DMS53 treated with DMSO at 0.1 percent for 48 hours (cell line): ENCODE data around the gene MS4A4A.
"Not testable (repeated sequence)": the region's sequence is repeated elsewhere in the genome, so short reads cannot be mapped to it uniquely, and the experiment has no call there.

Experiments
- DNase-seq: peaks from one replicate; lab custom pipeline; 2025; ENCODE audit not compliant: unreplicated experiment; lab: John Stamatoyannopoulos, UW

MS4A4A gene

DNA sequence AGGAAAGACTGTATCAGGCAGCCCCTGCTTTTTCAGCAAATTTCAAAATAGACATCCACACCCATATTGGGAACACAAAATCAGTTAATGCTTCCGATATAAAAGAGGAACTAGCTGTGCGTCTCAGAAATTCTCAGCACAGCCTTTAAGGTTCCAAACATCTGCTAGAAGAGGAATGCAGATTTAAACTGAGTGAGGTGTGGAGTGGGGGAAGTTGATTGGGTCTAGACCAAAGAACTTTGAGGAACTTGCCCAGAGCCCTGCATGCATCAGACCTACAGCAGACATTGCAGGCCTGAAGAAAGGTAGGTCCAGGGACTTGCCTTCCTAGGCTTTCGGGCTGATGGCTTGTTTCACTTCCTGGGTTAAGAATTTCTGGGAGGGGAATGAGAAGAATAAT, at the start of gene MS4A4A:
Gene MS4A4A, plus strand, starts transcription at position 255 of the 400 bp plus-strand sequence. Its CDS starts 10 bp downstream, at position 265.
- DNase-seq, result no peak

DNA sequence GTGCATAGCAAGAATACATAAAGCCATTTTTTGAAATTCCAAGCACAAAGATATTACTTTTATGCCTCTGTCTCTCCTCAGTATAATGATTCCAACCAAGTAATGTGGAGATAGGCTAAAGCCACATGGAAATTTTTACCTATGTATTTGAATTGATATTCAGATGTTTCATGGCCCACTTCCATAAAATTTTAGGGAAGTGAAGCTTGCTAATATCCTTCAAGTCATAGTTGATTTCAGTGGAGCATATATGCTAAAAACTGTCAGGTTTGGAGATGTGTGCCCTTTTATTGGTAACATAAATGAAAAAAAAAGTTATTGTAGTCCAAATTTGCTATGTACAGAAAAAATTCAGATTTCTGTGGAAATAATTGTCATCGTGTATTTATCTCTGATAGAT, 49.8 kb upstream of the MS4A4A start:
- no peak for DNase-seq

DNA sequence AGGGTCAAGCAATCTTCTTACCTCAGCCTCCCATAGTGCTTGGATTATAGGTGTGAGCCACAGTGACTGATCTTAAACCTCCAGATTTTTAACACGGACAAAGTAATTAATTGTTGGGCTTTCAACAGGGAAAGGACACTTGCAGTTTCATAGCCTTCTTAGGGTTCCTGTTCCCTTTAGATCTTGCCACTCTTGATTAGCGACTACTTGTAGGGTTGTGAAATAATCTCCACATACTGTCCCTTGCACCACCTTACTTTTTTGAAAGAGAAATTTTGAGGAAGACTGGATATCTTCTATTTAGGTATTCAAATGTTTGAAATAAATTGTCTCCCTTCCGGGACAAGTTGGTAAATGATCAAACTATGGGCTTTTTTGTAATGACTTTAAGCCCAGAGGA, 45.1 kb upstream of the MS4A4A start:
- no peak for DNase-seq

DNA sequence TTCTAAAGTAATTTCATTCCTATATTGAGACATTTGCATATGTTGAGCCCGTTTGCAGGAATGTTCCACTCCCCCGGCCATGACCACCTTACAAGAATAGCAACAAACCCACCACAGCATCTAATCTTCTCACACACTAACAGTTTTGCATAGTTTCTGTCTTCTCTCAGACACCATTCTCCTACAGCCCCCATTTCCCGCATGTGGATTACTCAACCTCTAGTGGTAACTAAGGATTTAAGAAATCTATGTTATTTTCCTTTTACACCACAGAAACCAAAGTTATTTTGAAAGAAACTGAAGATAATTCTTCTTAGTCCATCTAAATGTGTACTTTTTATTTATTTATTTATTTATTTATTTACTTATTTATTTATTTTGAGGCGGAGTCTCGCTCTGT, 39.8 kb upstream of the MS4A4A start:
- no peak for DNase-seq

DNA sequence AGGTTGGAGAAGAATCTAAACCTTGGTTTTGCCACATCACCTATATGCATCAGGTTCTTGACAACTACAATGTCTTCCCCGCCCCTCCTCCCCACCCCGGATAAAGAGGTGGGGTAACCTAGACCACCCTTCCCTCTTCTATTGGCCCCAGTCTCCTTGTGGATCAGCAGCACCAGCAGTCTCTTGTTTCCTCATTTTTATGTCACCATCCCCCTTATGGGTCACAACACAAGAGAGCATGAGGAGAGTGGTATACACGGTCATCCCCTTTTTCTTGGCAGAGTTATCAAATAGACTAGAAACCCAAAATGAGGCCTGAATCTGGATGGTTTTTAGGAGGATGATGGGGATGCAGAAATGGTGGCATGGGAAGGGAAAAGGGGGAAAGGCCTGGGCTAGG, 38.7 kb upstream of the MS4A4A start:
- DNase-seq, result no peak

DNA sequence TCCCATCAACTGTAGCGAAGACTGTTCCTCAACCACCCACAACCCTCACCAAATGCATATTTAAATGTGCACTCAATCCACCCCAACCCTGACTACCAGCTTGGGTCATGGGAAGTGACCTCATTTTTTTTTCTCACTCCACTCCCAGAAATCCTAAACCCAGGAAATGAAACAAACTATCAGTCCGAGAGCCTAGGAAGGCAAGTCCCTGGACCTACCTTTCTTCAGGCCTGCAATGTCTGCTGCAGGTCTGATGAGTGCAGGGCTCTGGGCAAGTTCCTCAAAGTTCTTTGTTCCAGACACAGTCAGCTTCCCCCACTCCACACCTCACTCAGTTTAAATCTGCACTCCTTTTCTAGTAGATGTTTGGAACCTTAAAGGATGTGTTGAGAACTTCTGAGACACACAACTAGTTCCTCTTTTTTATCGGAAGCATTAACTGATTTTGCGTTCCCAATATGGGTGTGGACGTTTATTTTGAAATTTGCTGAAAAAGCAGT, 37.7 kb upstream of the MS4A4A start, which contains the start of gene MS4A4E:
Gene MS4A4E, minus strand, starts transcription at position 398 of the 500 bp plus-strand sequence. CDS start 13,082 bp downstream, outside the sequence.
- no peak for DNase-seq

DNA sequence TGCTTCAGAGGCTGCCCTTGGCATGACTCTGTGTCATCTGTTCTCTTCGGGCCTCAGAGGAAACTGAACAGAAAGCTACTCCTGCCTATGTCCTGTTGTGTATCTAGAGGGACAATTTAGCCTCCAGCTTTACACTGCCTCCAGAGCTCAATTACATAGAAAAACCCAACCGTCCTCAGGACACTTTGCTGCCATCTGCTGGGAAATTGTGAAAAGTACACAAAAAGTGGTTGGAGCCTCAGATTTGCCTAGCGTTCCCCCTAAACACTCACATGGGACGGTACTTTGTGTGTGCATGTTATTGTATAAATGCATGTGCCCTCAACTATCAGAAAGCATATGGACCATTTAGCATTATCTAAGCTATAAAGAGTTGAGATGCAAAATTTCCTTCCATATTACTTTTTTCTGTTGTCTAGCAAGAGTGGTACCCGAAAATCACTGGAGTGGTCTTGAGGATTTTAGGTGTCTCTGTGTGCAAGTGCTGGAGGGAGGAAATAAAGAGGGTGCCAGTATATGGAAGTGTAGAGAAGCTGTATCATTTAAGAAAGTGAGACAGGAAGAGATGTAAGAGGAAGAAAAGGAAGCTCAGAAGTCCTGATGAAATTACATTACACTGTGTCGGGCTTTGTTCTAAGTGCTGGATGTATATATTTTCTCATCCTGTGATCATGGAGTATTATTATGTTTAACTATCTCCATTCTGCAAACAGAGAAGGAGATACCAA, 28.8 kb upstream of the MS4A4A start:
- DNase-seq, result no peak

DNA sequence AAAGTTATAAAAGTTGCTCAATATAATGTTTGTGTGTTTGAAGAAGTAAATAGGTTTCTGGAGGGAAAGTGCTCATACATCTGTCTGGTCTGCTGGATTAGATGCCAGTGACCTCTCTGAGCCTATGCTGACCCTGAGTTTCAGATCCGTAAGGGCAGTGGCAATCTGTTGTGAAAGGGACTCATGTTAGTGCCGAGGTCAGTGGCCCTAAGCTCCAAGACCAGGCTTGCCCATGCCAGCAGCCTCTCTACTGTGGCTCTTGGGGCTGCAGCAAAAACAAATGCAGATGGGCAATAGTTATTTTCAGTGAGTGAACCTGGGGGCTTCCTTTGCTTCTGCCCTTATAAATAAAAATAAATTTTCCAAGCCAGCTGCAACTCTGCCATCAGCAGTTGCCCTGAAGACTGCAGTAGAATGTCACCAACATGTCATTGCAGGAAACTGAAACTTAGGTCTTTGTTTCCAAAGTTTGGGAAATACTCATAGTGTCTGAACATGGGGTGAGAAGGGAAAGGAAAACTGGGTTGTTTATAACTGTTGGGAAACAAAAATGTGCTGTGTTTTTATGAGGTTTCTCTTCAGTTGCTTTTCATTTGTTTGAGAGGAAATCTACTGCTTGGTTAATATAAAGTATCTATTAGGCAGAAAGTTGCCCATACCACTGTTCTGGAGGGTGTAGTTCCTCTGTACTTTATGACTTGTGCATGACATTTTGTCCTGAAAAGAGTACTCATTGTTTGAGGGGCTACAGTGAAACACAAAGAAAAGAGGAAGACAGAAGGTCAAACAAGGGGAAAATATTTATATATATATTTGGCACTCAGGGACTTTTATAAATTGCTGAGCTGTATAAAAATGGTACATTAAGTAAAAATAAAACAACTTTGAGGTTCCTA, 28.0 kb upstream of the MS4A4A start:
- no peak for DNase-seq

DNA sequence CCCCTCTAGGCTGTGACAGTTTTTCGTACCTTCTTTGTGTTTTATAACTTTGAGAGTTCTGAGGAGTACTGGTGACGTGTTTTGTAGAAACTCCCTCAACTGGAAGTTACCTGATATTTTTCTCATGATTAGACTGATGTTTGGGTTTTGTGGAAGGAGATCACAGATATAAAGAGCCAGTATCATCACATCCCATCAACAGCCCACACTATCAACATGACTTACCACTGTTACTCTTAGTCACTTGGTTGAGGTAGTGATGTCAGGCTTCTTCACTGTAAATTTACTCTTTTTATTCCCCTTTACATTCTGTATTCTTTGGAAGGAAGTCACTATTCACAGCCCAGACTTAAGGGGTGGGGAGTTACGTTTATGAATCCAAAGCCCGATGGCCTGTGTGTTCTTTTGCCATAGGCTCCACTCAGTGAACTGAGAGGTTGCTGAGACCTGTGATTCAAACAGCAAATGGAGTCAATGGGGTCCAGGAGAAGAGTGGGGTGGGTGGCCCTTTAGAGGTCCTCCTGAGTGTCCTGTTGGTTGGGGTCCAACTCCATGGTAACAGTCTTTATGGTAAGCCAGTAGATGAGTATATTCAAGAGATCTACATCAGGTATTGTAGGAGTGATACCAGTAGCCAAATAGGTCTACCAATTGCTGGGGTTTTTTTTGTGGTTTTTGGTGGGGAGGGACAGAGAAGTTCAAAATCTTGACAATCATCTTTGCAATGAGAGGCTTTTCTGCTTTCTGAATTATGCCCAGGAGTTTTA, 22.3 kb upstream of the MS4A4A start:
- DNase-seq, result no peak

DNA sequence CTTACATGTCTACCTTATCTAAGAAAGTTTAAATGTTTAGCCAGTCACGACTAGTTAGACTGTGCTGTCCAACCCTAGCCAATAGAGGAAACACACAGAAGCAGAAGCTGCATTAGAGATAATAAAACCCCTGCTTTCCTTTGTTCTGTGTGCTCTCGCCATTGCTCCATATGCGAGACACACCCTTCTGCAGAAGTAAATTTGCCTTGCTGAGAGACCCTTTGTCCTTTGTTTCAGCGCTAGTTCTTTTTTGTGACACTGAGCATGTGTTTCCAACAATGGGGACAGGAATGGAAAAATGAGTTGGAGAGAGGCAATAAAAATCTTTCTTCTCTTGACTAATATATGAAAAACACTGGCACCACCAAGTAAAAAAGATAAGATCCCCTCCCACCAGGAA, 19.5 kb upstream of the MS4A4A start:
- no peak for DNase-seq

DNA sequence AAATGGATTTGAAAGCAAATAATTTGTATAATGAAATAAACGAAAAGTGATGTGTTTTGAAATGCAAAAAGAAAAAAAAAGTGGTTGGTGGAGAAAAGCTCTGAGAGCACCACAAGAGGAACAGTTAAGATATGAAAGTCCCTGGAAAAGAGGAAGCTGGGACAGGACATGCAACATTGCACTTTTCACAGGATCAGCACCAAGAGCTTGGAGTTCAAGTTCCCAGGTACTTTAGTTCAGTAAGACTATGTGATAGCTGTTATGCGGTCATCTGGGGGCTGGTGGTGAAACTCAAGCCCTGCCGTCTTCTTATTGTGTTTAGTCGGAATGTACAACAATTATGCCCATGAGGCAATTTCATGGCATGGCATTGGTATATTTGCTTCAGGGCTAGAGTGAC, 17.1 kb upstream of the MS4A4A start:
- DNase-seq, result no peak

DNA sequence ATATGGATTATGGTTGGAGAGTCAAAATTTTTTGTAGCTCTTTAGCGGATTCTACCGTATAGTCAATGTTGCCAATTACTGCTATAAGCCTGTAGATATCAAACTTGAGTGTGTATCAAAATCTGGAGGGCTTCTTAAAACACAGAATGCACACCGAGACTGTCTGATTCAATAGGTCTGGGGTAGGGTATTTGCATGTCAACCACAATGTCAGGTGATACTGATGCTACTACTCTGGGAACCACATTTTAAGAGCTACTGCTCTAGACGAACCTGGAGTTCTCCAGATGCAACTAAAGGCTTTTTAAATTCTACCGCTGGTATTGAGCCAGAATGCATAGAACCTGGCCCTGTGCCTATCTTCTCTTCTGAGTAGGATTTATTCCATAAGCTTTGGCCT, 15.8 kb upstream of the MS4A4A start:
- DNase-seq, result no peak

DNA sequence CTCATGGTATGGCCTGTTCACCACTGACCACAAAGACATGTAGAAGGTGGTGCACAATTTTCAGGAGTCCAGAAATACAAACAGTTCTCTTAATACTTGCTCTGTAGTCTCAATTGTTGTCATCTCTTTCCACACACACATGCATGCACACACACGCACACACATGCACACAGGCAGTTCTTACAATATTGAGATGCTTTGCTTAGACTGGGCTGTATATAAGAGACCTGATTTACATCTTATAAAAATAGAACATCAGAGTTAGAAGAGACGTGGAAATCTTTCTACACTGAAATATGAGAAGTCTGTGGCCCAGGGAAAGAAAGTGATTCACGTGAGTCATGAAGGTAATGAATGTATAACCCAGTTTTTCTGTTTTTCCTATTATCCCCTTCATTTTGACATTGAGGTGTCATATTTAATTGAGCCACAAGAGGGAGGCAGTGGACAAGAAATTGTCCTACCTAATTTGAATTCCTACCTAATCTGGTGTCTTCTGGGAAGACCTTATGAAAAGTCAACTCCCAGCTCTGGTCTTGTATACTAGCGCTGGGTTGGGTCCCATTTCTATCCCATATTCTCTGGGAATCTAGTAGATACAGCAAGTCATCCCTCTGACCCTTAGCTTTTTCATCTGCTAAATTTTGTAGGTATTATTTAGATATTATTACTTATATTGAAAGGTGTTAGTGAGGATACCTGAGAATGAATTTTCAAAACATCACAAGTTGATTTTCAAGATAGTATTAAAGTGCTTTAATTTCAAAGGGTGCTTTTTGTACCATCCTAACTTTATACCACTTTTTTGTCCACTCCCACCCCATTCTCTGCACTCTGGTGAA, 14.9 kb upstream of the MS4A4A start:
- peak; percentile 54 for DNase-seq

DNA sequence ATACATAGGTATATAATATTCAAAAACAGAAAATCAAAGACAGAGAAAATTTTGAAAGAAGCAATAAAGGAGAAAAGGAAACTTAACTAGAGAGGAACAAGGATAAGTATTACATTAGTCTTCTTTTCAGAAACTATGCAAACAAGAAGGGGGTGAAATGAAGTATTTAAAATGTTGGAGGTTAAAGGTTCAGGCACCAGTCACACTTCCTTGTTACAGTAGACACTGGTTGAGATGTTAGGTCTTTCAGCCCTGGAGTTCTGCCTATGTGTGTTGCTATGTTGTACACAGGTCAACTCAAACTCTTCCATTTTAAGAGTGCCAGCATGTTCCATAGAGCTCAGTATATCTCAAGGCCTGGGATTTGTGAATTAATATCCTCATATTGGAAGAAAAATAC, 6.0 kb upstream of the MS4A4A start:
- no peak for DNase-seq

DNA sequence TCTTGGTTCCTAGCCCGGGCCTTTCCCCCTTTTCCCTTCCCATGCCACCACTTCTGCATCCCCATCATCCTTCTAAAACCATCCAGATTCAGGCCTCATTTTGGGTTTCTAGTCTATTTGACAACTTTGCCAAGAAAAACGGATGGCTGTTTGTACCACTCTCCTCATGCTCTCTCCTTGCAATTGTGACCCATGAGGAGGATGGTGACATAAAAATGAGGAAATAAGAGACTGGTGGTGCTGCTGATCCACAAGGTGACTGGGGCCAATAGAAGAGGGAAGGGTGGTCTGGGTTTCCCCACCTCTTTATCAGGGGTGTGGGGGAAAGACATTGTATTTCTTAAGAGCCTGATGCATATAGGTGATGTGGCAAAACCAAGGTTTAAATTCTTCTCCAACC, 1.0 kb downstream of the MS4A4A start:
- DNase-seq, result no peak

DNA sequence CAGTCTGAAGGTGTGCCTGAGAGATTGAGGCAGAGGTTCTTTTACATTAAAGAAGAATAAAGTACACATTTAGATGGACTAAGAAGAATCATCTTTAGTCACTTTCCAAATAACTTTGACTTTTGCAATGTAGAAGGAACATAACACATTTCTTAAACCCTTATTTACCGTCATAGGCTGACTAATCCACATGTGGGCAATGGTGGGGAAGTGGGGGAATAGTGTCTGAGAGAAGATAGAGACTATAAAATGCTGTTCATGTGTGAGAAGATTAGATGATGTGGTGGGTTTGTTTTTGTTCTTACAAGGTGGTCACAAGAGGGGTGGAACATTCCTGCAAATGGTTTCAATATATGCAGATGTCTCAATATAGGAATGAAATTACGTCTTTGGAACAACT, 1.8 kb downstream of the MS4A4A start:
- DNase-seq, result no peak

DNA sequence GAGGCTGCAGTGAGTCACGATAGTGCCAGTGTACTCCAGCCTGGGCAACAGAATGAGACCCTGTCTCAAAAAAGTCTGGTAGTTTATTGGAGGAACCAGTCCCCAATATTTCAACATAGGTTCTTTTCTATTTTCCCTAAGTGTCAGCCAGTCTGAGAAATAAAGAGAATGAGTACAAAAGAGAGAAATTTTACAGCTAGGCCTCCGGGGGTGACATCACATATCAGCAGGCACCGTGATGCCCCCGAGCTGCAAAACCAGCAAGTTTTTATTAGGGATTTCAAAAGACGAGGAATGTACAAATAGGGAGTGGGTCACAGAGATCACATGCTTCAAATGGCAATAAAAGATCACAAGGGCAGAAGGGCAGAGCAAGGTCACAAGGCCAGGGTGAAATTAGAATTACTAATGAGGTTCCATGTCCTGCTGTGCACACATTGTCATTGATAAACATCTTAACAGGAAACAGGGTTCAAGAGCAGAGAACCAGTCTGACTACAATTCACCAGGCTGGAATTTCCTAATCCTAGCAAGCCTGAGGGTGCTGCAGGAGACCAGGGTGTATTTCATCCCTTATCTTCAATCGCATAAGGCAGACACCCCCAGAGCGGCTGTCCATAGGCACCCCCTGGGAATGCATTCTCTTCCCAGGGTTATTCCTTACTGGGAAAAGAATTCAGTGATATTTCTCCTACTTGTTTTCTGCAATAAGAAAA, 5.1 kb downstream of the MS4A4A start:
- DNase-seq, result not testable (repeated sequence)

DNA sequence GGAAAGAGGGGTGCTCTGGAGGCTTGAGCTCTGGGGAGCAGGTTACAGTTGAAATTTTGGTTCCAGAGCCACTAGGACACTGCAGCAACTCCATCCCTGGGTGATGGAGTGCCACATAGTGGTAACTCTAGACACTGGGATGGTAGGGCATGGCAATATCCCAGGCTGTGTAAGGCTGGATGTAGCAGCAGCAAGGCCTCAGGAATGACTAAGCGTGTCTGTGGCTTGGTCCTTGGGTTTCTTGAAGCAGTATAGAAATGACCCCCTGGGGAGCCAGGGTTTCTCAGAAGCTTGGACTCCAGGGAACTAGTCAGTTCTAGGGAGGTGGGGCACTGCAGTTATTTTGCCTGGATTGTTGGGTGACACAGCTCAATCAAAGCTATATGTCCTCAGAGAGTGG, 8.1 kb downstream of the MS4A4A start:
- no peak for DNase-seq

DNA sequence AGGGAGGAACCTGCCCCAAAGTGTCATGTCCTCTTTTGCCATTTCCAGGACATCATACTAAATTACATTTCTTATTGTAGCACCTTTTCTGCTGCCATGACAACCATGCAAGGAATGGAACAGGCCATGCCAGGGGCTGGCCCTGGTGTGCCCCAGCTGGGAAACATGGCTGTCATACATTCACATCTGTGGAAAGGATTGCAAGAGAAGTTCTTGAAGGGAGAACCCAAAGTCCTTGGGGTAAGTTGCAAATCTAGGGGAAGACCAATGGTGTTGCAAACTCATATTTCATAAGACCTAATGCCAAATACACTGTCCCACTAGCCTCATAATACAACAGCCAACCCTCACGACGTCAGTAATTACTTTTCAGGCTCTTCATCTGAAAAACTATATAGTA, 11.7 kb downstream of the MS4A4A start:
- no peak for DNase-seq

DNA sequence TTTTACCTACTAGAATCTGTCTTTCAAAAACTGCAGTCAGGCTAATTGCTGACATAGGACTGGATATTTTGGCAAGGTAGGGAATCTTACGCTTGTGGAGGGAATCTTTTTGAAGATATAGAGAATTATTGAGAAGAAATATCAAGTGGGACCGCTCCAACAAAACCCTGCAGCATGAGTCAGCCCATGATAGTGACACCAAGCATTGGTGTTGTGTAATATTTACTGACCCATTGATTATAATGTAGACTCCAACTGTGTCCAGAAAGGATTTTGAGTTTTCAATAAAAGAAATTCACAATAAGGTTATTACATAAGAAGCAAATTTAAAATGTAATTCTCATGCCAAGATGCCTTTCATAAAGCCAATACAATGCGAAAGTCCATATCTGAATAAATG, 20.7 kb downstream of the MS4A4A start:
- DNase-seq, result no peak
